Motor neuron (in vitro differentiated cells): Measurements from ENCODE around the gene APC2. TPM values are rescaled to one million over a fixed set of nuclear protein-coding genes. Genes with fewer than 3 reads are reported as not detected.
A peak's percentile ranks its signal among the peaks of the same experiment; 100 is the strongest.
"Not testable (repeated sequence)": the region's sequence is repeated elsewhere in the genome, so short reads cannot be mapped to it uniquely, and the experiment has no call there.

Experiments used
- ATAC-seq, 8 experiments: fragments of 200-7000 bp; cut with Tn5 transposase; replicated peaks in 6 of 8; 2 replicates each; pipeline ENCODE4 v1.8.0; 2021; ENCODE audit warnings: mild to moderate bottlenecking in 8 of 8, moderate library complexity in 8 of 8
- H3K27ac ChIP-seq, 2 donors: fragments of 250-450 bp; sonication (Bioruptor Pico); 2 replicates each; pipeline ENCODE4 v1.9.0; 2021; ENCODE audit warnings: antibody characterized with exemption in 2 of 2, mild to moderate bottlenecking in 2 of 2, moderate library complexity in 1 of 2
- H3K4me1 ChIP-seq, 2 donors: fragments of 250-450 bp; sonication (Bioruptor Pico); replicated peaks in 1 of 2; 2 replicates each; pipeline ENCODE4 v1.6.1; 2021; ENCODE audit warnings: antibody characterized with exemption in 2 of 2, mild to moderate bottlenecking in 2 of 2, moderate library complexity in 1 of 2
- H3K4me3 ChIP-seq, 5 donors: fragments of 250-450 bp; sonication (Bioruptor Pico); 2 replicates each; pipeline ENCODE4 v1.9.0; 2021; ENCODE audit warnings: antibody characterized with exemption in 5 of 5, mild to moderate bottlenecking in 5 of 5, moderate library complexity in 4 of 5
- WGBS, 10 experiments: fragments of 450-650 bp; shearing (Covaris generic); methylation state at CpG; one replicate each; pipeline ENCODE4 v1.0.0; 2022; 5-methylcytosine and 5-hydroxymethylcytosine counted together
- in situ Hi-C, 9 experiments: fragments of 400-800 bp; cut with MboI; loops; one replicate each; pipeline ENCODE4 v1.15.0; 2021; ENCODE audit warnings: low sequenced_read_pairs in 9 of 9, low pct_unique_long_range_greater_than_20kb in 2 of 9; ENCODE audit not compliant: unreplicated experiment in 9 of 9
- total RNA-seq, 8 experiments: library from RNA; unstranded; fragments of 300-600 nt; gene quantifications; 2 replicates each; pipeline versions ENCODE4 v1.2.3 to v1.2.4, GENCODE V29; 2022

APC2 gene
- total RNA-seq, 8 experiments from 2014 or later, result 0.31 to 52.0 (median 31.9) TPM

GRCh38 chr19:1438035-1438932, 11.6 kb upstream of the APC2 start, which contains the start of gene RPS15:
RPS15 (plus strand) TSS chr19:1438396; CDS start chr19:1438426, 30 bp downstream.
- 0 to 13% (median 2%) methylated on average over 1 to 22 of the region's 100 CpGs; no CpG with 5 or more reads in 2 of the 10 experiments for WGBS, 10 experiments
- Histone ChIP-seq H3K4me1 (peaks cover 10 to 11% of the 10 kb centered on the region in 2 donors), H3K4me3 (peak within 1 kb of the TSS; percentile 49 to 95 (median 84)), H3K27ac (peak within 1 kb of the TSS; percentile 69 to 92)
- ATAC-seq, result peak; percentile 78 to 89 (median 85)
- in situ Hi-C loops, result no loop called here

GRCh38 chr19:1438933-1439354, 11.0 kb upstream of the APC2 start:
- peak overlapping the region; percentile 49 to 95 (median 84) for H3K4me3 ChIP-seq
- peak overlapping the region; percentile 69 to 92 for H3K27ac ChIP-seq
- in situ Hi-C loops, result no loop called here
- peaks cover 10 to 11% of the 10 kb centered on the region in 2 donors for H3K4me1 ChIP-seq
- WGBS, 10 experiments, result 0 to 3% (median 0%) methylated on average over 1 to 8 of the region's 26 CpGs; no CpG with 5 or more reads in 5 of the 10 experiments
- ATAC-seq, result peak in 1 of 8 experiments; percentile 1

GRCh38 chr19:1439525-1440417, 10.2 kb upstream of the APC2 start:
- Histone ChIP-seq H3K4me3 (peak overlapping the region; percentile 49 to 95 (median 84)), H3K4me1 (peaks cover 10 to 11% of the 10 kb centered on the region in 2 donors)
- 0 to 80% (median 70%) methylated on average over 1 to 16 of the region's 57 CpGs; no CpG with 5 or more reads in 3 of the 10 experiments for WGBS, 10 experiments
- H3K27ac ChIP-seq, in situ Hi-C loops, ATAC-seq: not testable (repeated sequence)

- ATAC-seq, result no peak
- Histone ChIP-seq H3K4me3 (no peak overlapping the region), H3K27ac (no peak overlapping the region), H3K4me1 (peaks cover 10 to 11% of the 10 kb centered on the region in 2 donors)
- 80% methylated on average over 2 of the region's 15 CpGs; no CpG with 5 or more reads in 9 of the 10 experiments for WGBS, 10 experiments
- in situ Hi-C loops, result no loop called here
These were observed 9.5 kb upstream of the APC2 start for GRCh38 chr19:1440418-1440801.

- H3K4me3 ChIP-seq, result no peak overlapping the region
- no peak overlapping the region for H3K27ac ChIP-seq
- no peak for ATAC-seq
- 100% methylated on average over 1 to 2 of the region's 9 CpGs; no CpG with 5 or more reads in 7 of the 10 experiments for WGBS, 10 experiments
- in situ Hi-C loops, result no loop called here
- H3K4me1 ChIP-seq, result peaks cover 10 to 11% of the 10 kb centered on the region in 2 donors
These were observed 8.9 kb upstream of the APC2 start for GRCh38 chr19:1441022-1441426.

GRCh38 chr19:1441677-1442438, 8.1 kb upstream of the APC2 start:
- ATAC-seq, result no peak
- 76 to 100% (median 88%) methylated on average over 1 to 12 of the region's 25 CpGs; no CpG with 5 or more reads in 1 of the 10 experiments for WGBS, 10 experiments
- in situ Hi-C loops, result no loop called here
- Histone ChIP-seq H3K4me1 (peaks cover 11 to 13% of the 10 kb centered on the region in 2 donors), H3K4me3 (no peak overlapping the region), H3K27ac (no peak overlapping the region)

- peak overlapping the region; percentile 42 to 80 (median 58) for H3K4me3 ChIP-seq
- in situ Hi-C loops, result no loop called here
- 0% methylated on average over 9 of the region's 70 CpGs; no CpG with 5 or more reads in 9 of the 10 experiments for WGBS, 10 experiments
- peak overlapping the region; percentile 79 to 92 for H3K27ac ChIP-seq
- H3K4me1 ChIP-seq, result peaks cover 12 to 14% of the 10 kb centered on the region in 2 donors
- ATAC-seq, result peak; percentile 57 to 74 (median 62)
These were observed 4.6 kb upstream of the APC2 start for GRCh38 chr19:1445185-1445931.

GRCh38 chr19:1445932-1446712, 3.8 kb upstream of the APC2 start:
- Histone ChIP-seq H3K4me1 (peaks cover 16 to 19% of the 10 kb centered on the region in 2 donors), H3K27ac (peak overlapping the region; percentile 79 to 92), H3K4me3 (peak overlapping the region; percentile 42 to 80 (median 58))
- peak in 7 of 8 experiments; percentile 5 to 62 (median 54) for ATAC-seq
- in situ Hi-C loops, result no loop called here
- no CpG with 5 or more reads among the region's 99 CpGs for WGBS, 10 experiments

- Histone ChIP-seq H3K4me3 (peak overlapping the region; percentile 42 to 80 (median 58)), H3K27ac (peak overlapping the region; percentile 79 to 92), H3K4me1 (peaks cover 22 to 26% of the 10 kb centered on the region in 2 donors)
- WGBS, 10 experiments, result 0% methylated on average over 1 of the region's 63 CpGs; no CpG with 5 or more reads in 9 of the 10 experiments
- in situ Hi-C loops, result no loop called here
- ATAC-seq, result no peak
These were observed 3.0 kb upstream of the APC2 start for GRCh38 chr19:1446713-1447481.

GRCh38 chr19:1447504-1447903, 2.4 kb upstream of the APC2 start:
- H3K27ac ChIP-seq, result no peak overlapping the region
- WGBS, 10 experiments, result 0 to 60% (median 20%) methylated on average over 1 to 2 of the region's 4 CpGs; no CpG with 5 or more reads in 5 of the 10 experiments
- no peak for ATAC-seq
- in situ Hi-C loops, result no loop called here
- H3K4me3 ChIP-seq, result peak overlapping the region in 4 of 5 donors; percentile 50 to 80 (median 68)
- H3K4me1 ChIP-seq, result peaks cover 22 to 30% of the 10 kb centered on the region in 2 donors
